Gastrocnemius medialis (tissue), 4 donors: Measurements from ENCODE around the gene FCHSD2.

Source experiments
- CTCF ChIP-seq, 5 experiments: fragments of 450-650 bp in 3 of 5; fragments of 200-600 bp in 2 of 5; sonication (generic) in 2 of 5; IDR thresholded peaks in 4 of 5; conservative IDR thresholded peaks in 1 of 5; 1 replicate in 4 of 5; 2 replicates in 1 of 5; pipeline ENCODE4 v1.5.1; 2016 to 2019; ENCODE audit warnings: antibody characterized with exemption in 5 of 5, mild to moderate bottlenecking in 3 of 5, moderate library complexity in 3 of 5
- POLR2A ChIP-seq, 2 donors: fragments of 450-650 bp; IDR thresholded peaks; one replicate each; pipeline ENCODE4 v1.6.1; 2017; ENCODE audit warnings: antibody characterized with exemption in 2 of 2, mild to moderate bottlenecking in 2 of 2, moderate library complexity in 2 of 2

DNA sequence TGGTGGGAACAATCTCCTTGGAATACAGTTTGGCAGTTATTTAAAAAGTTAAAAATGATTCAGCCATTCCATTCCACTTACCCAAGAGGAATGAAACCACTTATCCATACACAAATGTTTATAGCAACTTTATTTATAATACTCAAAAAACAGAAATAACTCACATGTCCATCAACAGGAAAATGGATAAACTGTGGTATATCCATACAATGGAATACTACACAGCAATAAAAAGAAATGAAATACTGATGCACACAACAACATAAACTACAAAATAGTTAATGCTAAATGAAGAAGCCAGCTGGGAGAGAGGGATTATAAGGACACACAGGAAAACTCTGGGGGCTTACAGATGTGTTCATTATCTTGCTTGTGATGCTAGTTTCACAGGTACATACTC lies 64.7 kb downstream of the FCHSD2 start:
- no peak for TF ChIP-seq CTCF (IDR thresholded peaks at IDR 0.05 in 4 of 5, conservative IDR thresholded peaks at IDR 0.05 in 1 of 5)
- TF ChIP-seq POLR2A (IDR thresholded peaks at IDR 0.05), result no peak
